ENCODE data around the gene SOX15.

Gene SOX15

DNA sequence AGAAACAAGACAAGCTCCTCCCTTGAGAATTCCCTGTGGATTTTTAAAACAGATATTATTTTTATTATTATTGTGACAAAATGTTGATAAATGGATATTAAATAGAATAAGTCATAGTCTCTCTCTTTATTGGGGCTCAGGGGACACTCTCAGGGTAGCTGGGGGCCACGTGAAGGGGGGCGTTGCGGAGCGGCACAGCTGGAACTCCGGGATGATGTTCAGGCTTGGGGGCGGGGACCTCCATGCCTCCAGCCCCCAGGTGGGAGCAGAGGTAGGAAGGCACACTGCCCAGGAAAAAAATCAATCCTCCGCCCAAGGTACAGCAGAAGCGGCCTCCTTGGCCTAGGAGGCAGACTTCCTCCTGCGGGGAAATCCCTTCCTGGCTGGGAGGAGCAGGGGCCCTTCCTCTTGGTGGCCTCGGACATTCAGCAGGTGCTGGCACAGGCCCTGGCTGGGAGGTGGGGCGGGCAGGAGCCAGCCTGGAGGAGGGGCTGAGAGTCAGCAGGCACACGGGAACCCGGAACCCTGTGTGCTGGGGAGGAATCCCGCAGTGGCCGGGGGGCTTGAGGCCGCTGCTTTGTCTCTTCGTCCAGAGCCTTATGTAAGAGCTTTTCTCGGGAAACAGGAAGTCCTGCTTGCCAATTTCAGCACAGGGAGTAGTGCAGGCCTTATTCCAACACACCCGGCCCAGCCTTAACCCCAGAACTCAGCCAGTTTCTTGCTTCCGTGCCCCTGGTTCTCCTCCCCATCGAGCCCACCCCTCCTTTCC lies 31.9 kb downstream of the SOX15 start (continued):
- TF ChIP-seq, protein P1, sequence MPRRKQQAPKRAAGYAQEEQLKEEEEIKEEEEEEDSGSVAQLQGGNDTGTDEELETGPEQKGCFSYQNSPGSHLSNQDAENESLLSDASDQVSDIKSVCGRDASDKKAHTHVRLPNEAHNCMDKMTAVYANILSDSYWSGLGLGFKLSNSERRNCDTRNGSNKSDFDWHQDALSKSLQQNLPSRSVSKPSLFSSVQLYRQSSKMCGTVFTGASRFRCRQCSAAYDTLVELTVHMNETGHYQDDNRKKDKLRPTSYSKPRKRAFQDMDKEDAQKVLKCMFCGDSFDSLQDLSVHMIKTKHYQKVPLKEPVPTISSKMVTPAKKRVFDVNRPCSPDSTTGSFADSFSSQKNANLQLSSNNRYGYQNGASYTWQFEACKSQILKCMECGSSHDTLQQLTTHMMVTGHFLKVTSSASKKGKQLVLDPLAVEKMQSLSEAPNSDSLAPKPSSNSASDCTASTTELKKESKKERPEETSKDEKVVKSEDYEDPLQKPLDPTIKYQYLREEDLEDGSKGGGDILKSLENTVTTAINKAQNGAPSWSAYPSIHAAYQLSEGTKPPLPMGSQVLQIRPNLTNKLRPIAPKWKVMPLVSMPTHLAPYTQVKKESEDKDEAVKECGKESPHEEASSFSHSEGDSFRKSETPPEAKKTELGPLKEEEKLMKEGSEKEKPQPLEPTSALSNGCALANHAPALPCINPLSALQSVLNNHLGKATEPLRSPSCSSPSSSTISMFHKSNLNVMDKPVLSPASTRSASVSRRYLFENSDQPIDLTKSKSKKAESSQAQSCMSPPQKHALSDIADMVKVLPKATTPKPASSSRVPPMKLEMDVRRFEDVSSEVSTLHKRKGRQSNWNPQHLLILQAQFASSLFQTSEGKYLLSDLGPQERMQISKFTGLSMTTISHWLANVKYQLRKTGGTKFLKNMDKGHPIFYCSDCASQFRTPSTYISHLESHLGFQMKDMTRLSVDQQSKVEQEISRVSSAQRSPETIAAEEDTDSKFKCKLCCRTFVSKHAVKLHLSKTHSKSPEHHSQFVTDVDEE (CRISPR knock-in tag; IDR thresholded peaks at IDR 0.05) = no peak
- TF ChIP-seq SNAI2 (CRISPR knock-in tag; IDR thresholded peaks at IDR 0.05) = no peak

DNA sequence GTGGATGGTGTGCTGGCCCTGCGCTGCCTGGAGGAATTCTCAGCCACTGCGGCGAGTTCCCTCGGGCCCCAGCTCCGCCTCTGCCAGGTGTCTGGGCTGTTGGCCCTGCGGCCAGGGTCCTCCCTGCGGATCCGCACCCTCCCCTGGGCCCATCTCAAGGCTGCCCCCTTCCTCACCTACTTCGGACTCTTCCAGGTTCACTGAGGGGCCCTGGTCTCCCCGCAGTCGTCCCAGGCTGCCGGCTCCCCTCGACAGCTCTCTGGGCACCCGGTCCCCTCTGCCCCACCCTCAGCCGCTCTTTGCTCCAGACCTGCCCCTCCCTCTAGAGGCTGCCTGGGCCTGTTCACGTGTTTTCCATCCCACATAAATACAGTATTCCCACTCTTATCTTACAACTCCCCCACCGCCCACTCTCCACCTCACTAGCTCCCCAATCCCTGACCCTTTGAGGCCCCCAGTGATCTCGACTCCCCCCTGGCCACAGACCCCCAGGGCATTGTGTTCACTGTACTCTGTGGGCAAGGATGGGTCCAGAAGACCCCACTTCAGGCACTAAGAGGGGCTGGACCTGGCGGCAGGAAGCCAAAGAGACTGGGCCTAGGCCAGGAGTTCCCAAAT lies 32.6 kb downstream of the SOX15 start:
- no peak for TF ChIP-seq ARNTL (CRISPR knock-in tag; IDR thresholded peaks at IDR 0.05; ENCODE audit: borderline replicate concordance, low read depth)
- TF ChIP-seq OSR1 (CRISPR knock-in tag; IDR thresholded peaks at IDR 0.05) = no peak
- TF ChIP-seq, protein P2, sequence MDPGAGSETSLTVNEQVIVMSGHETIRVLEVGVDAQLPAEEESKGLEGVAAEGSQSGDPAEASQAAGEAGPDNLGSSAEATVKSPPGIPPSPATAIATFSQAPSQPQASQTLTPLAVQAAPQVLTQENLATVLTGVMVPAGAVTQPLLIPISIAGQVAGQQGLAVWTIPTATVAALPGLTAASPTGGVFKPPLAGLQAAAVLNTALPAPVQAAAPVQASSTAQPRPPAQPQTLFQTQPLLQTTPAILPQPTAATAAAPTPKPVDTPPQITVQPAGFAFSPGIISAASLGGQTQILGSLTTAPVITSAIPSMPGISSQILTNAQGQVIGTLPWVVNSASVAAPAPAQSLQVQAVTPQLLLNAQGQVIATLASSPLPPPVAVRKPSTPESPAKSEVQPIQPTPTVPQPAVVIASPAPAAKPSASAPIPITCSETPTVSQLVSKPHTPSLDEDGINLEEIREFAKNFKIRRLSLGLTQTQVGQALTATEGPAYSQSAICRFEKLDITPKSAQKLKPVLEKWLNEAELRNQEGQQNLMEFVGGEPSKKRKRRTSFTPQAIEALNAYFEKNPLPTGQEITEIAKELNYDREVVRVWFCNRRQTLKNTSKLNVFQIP (CRISPR knock-in tag; IDR thresholded peaks at IDR 0.05; ENCODE audit: borderline replicate concordance, low read depth) = no peak
- TF ChIP-seq TOX (CRISPR knock-in tag; IDR thresholded peaks at IDR 0.05; ENCODE audit: borderline replicate concordance) = no peak
- no peak for TF ChIP-seq BACH2 (CRISPR knock-in tag; IDR thresholded peaks at IDR 0.05; ENCODE audit: borderline replicate concordance)
- no peak for TF ChIP-seq SNAI2 (CRISPR knock-in tag; IDR thresholded peaks at IDR 0.05)
- no peak for TF ChIP-seq PPARA (CRISPR knock-in tag; IDR thresholded peaks at IDR 0.05; ENCODE audit: borderline replicate concordance)
- no peak for TF ChIP-seq ZNF565 (CRISPR knock-in tag; conservative IDR thresholded peaks at IDR 0.05; ENCODE audit: low read depth)
- no peak for TF ChIP-seq ZC3H10 (CRISPR knock-in tag; IDR thresholded peaks at IDR 0.05)
- no peak for TF ChIP-seq ZFP3 (CRISPR knock-in tag; IDR thresholded peaks at IDR 0.05)
- no peak for TF ChIP-seq ZNF70 (CRISPR knock-in tag; IDR thresholded peaks at IDR 0.05)
- ATAC-seq = no peak

DNA sequence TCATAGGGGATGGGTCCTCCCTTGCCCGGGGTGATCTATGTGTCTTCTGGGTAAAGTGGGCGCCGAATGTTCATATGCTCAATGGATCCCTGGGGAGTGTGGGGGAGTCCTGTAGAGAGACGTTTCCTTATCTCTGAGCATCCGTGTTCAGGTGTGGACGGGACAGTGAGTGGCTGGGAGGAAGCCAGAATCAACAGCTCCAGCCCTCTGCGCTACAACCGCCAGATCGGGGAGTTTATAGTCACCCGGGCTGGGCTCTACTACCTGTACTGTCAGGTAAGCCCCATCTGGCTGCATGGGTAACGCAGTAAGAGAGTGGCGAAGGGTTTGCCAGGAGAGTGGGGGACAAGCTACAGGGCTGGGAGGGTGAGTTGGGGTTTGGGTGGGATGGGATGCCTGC lies 33.3 kb downstream of the SOX15 start:
- TF ChIP-seq ZFP3 (CRISPR knock-in tag; IDR thresholded peaks at IDR 0.05) = no peak
- ATAC-seq = no peak

DNA sequence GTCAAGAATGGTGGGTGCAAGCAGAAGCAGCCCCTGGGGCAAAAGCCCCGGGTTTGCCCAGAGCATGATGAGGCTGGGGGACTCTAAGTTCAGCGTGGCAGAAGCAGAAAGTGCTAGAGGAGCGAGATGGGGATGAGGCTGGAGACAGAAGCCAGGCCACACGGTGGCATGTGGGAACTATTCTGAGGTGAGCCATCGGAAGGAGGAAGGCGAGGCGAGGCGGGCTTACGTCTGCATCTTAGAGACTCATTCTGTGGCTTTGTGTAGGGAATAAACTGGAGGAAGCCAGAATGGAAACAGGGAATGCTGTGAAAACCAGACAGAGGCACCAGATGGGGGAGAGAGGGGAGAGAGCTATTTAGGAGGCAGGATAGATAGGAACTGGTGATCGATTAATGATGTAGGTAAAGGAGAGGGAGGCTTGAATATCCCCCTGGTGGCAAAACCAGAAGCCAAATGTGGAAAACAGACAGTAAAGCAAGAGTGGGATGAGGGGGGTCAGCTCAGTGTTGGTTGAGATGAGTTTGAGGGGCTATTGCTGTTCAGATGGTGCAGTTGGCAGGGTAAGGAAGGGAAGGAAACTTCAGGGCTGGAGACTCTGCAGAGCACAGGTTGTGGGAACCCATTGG lies 34.5 kb downstream of the SOX15 start:
- TF ChIP-seq TOX (CRISPR knock-in tag; IDR thresholded peaks at IDR 0.05; ENCODE audit: borderline replicate concordance) = no peak
- TF ChIP-seq, protein P1 (CRISPR knock-in tag; IDR thresholded peaks at IDR 0.05) = no peak
- TF ChIP-seq ARNTL (CRISPR knock-in tag; IDR thresholded peaks at IDR 0.05; ENCODE audit: borderline replicate concordance, low read depth) = no peak
- no peak for TF ChIP-seq ZNF70 (CRISPR knock-in tag; IDR thresholded peaks at IDR 0.05)
- no peak for TF ChIP-seq TCF4 (CRISPR knock-in tag; IDR thresholded peaks at IDR 0.05; ENCODE audit: borderline replicate concordance)
- no peak for TF ChIP-seq OSR1 (CRISPR knock-in tag; IDR thresholded peaks at IDR 0.05)
- TF ChIP-seq RARB (CRISPR knock-in tag; IDR thresholded peaks at IDR 0.05) = no peak
- TF ChIP-seq, protein P3, sequence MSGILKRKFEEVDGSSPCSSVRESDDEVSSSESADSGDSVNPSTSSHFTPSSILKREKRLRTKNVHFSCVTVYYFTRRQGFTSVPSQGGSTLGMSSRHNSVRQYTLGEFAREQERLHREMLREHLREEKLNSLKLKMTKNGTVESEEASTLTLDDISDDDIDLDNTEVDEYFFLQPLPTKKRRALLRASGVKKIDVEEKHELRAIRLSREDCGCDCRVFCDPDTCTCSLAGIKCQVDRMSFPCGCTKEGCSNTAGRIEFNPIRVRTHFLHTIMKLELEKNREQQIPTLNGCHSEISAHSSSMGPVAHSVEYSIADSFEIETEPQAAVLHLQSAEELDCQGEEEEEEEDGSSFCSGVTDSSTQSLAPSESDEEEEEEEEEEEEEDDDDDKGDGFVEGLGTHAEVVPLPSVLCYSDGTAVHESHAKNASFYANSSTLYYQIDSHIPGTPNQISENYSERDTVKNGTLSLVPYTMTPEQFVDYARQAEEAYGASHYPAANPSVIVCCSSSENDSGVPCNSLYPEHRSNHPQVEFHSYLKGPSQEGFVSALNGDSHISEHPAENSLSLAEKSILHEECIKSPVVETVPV (CRISPR knock-in tag; IDR thresholded peaks at IDR 0.05) = no peak
- no peak for TF ChIP-seq PPARA (CRISPR knock-in tag; IDR thresholded peaks at IDR 0.05; ENCODE audit: borderline replicate concordance)
- TF ChIP-seq GLIS3 (CRISPR knock-in tag; IDR thresholded peaks at IDR 0.05) = no peak
- TF ChIP-seq ZNF565 (CRISPR knock-in tag; conservative IDR thresholded peaks at IDR 0.05; ENCODE audit: low read depth) = no peak
- ATAC-seq = no peak
